HEK293 (cell line): ENCODE data around the gene PLEKHB2.
A peak's percentile ranks its signal among the peaks of the same experiment; 100 is the strongest.

Source experiments
- CTCF ChIA-PET: fragments of 350-600 bp; formaldehyde crosslinking; extraction: SDS; loops from one replicate; lab custom pipeline; 2021; ENCODE audit warnings: antibody characterized with exemption; lab: Yijun Ruan, JAX
- POLR2A ChIA-PET: fragments of 300-600 bp; formaldehyde crosslinking; extraction: SDS; loops from one replicate; lab custom pipeline; 2020; ENCODE audit warnings: antibody characterized with exemption, inconsistent platforms; lab: Yijun Ruan, JAX
- H3K27ac ChIP-seq: fragments of 200-500 bp; sonication (Bioruptor generic); 2 replicates; pipeline ENCODE4 v1.5.1; 2014; ENCODE audit warnings: low read depth, low read length, control low read depth, inconsistent platforms; ENCODE audit errors: extremely low read depth
- H3K36me3 ChIP-seq, 2 experiments: fragments of 200-500 bp in 1 of 2; sonication (Bioruptor generic) in 1 of 2; 1 replicate in 1 of 2; 2 replicates in 1 of 2; pipeline ENCODE4 v1.5.1; 2014 to 2017; ENCODE audit warnings: inconsistent platforms in 2 of 2, low read length in 2 of 2; ENCODE audit not compliant: control insufficient read depth in 2 of 2, insufficient read depth in 1 of 2
- H3K4me1 ChIP-seq: fragments of 200-500 bp; sonication (Bioruptor generic); 2 replicates; pipeline ENCODE4 v1.5.1; 2014; ENCODE audit warnings: mild to moderate bottlenecking, low read length, inconsistent platforms; ENCODE audit not compliant: control insufficient read depth, insufficient read depth
- H3K4me3 ChIP-seq: 2 replicates; pipeline ENCODE4 v1.5.1; 2011; ENCODE audit warnings: low read depth, mild to moderate bottlenecking, control low read depth, low read length, moderate library complexity
- H3K9me3 ChIP-seq: fragments of 200-500 bp; sonication (Bioruptor generic); 2 replicates; pipeline ENCODE4 v1.5.1; 2014; ENCODE audit warnings: low read depth, low read length, inconsistent platforms; ENCODE audit not compliant: control insufficient read depth, insufficient read depth
- GLIS2 ChIP-seq: fragments of 450-650 bp; formaldehyde crosslinking; IDR thresholded peaks from 2 replicates; pipeline ENCODE4 v1.5.1; 2016; ENCODE audit warnings: missing biosample characterization, missing genetic modification characterization
- KLF16 ChIP-seq: fragments of 450-650 bp; formaldehyde crosslinking; IDR thresholded peaks from 2 replicates; pipeline ENCODE4 v1.5.1; 2017; ENCODE audit warnings: missing biosample characterization, missing genetic modification characterization
- SCRT1 ChIP-seq: fragments of 450-650 bp; formaldehyde crosslinking; IDR thresholded peaks from 2 replicates; pipeline ENCODE4 v1.5.1; 2016; ENCODE audit warnings: missing biosample characterization, missing genetic modification characterization, borderline replicate concordance
- SP7 ChIP-seq: fragments of 450-650 bp; formaldehyde crosslinking; IDR thresholded peaks from 2 replicates; pipeline ENCODE4 v1.5.1; 2016; ENCODE audit warnings: missing biosample characterization, missing genetic modification characterization
- ZBTB48 ChIP-seq: fragments of 450-650 bp; formaldehyde crosslinking; IDR thresholded peaks from 2 replicates; pipeline ENCODE4 v1.5.1; 2016; ENCODE audit warnings: missing biosample characterization, missing genetic modification characterization
- ZNF155 ChIP-seq: fragments of 450-650 bp; formaldehyde crosslinking; IDR thresholded peaks from 2 replicates; pipeline ENCODE4 v1.5.1; 2016; ENCODE audit warnings: missing biosample characterization, missing genetic modification characterization
- ZNF16 ChIP-seq: fragments of 450-650 bp; formaldehyde crosslinking; IDR thresholded peaks from 2 replicates; pipeline ENCODE4 v1.5.1; 2016; ENCODE audit warnings: low read depth, missing biosample characterization, missing genetic modification characterization
- ZNF214 ChIP-seq: fragments of 450-650 bp; formaldehyde crosslinking; IDR thresholded peaks from 2 replicates; pipeline ENCODE4 v1.5.1; 2017; ENCODE audit warnings: missing biosample characterization, mild to moderate bottlenecking, missing genetic modification characterization, borderline replicate concordance
- ZNF311 ChIP-seq: fragments of 450-650 bp; formaldehyde crosslinking; IDR thresholded peaks from 2 replicates; pipeline ENCODE4 v1.5.1; 2017; ENCODE audit warnings: missing biosample characterization, missing genetic modification characterization, borderline replicate concordance
- ZNF354C ChIP-seq: fragments of 450-650 bp; formaldehyde crosslinking; IDR thresholded peaks from 2 replicates; pipeline ENCODE4 v1.5.1; 2016; ENCODE audit warnings: missing biosample characterization, missing genetic modification characterization, low read depth, borderline replicate concordance
- ZNF623 ChIP-seq: fragments of 450-650 bp; formaldehyde crosslinking; IDR thresholded peaks from 2 replicates; pipeline ENCODE4 v1.5.1; 2016; ENCODE audit warnings: missing biosample characterization, missing genetic modification characterization
- ZNF792 ChIP-seq: fragments of 450-650 bp; formaldehyde crosslinking; IDR thresholded peaks from 2 replicates; pipeline ENCODE4 v1.5.1; 2016; ENCODE audit warnings: missing biosample characterization, missing genetic modification characterization
- ZSCAN16 ChIP-seq: fragments of 450-650 bp; formaldehyde crosslinking; IDR thresholded peaks from 2 replicates; pipeline ENCODE4 v1.5.1; 2016; ENCODE audit warnings: missing biosample characterization, missing genetic modification characterization
- TF ChIP-seq, protein P1 (sequence below): fragments of 450-650 bp; formaldehyde crosslinking; IDR thresholded peaks from 2 replicates; pipeline ENCODE4 v1.5.1; 2016; ENCODE audit warnings: missing biosample characterization, missing genetic modification characterization
- TF ChIP-seq, protein P2 (sequence below): fragments of 450-650 bp; IDR thresholded peaks from 2 replicates; pipeline ENCODE4 v1.5.1; 2018; ENCODE audit warnings: missing biosample characterization, mild to moderate bottlenecking, missing genetic modification characterization

PLEKHB2 gene

DNA sequence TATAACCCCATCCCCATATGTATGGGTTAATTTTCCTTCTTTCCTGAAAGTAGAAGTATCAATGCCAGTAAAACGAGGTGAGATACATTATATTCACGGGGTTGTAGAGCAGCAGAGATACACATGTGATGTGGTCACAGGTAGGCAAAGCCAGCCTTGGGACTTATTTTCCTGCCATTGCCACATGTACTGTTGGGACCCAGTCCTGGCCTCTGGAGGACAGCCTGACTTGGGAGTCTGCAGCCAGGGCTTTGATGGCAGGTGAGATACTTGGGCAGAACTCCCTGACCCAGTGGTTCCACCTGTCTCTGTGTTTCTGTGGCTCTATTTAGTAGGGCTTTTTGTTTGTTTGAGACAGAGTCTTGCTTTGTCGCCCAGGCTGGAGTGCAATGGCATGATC lies 18.1 kb downstream of the PLEKHB2 start:
- Histone ChIP-seq H3K27ac (no peak overlapping the region), H3K36me3 (peaks cover 7 to 51% of the 10 kb centered on the region in 2 experiments), H3K4me1 (no peaks in the 10 kb centered on the region), H3K9me3 (no peaks in the 10 kb centered on the region), H3K4me3 (no peak overlapping the region)
- ChIA-PET CTCF (no interaction called here), POLR2A (no interaction called here)
- TF ChIP-seq ZNF16, result no peak
- no peak for TF ChIP-seq ZNF792 (tag by site-specific recombination)
- no peak for TF ChIP-seq ZBTB48 (tag by site-specific recombination)
- TF ChIP-seq ZNF354C (tag by site-specific recombination), result no peak
- TF ChIP-seq, protein P1, sequence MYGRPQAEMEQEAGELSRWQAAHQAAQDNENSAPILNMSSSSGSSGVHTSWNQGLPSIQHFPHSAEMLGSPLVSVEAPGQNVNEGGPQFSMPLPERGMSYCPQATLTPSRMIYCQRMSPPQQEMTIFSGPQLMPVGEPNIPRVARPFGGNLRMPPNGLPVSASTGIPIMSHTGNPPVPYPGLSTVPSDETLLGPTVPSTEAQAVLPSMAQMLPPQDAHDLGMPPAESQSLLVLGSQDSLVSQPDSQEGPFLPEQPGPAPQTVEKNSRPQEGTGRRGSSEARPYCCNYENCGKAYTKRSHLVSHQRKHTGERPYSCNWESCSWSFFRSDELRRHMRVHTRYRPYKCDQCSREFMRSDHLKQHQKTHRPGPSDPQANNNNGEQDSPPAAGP (tag by site-specific recombination), result no peak
- TF ChIP-seq ZNF214 (tag by site-specific recombination), result no peak

DNA sequence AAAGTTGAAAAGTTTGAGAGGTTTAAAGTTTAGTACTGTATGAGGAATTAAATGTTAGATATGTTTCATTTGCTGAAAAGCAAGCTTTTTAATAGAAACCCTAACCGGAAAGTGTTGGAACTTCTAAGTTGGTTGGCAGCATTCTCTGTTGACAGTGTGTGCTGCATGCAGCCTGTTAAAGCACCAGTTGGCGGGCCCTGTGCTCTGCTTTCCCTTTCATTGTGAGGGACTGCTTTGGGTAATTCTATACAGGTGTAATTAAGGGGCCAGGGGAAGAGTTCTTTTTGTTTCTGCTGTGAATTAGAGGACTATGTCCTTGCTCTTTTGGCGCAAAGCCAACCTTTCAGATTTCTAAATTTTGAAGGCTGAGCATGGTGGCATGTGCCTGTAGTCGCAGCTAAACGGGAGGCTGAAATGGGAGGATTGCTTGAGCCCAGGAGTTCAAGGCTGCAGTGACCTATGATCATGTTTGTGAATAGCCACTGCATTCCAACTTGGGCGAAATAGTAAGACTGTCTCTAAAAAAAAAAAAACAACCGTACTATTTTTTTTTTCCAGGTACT lies 20.1 kb downstream of the PLEKHB2 start:
- Histone ChIP-seq H3K9me3 (no peaks in the 10 kb centered on the region), H3K36me3 (peaks cover 18 to 70% of the 10 kb centered on the region in 2 experiments), H3K4me3 (no peak overlapping the region), H3K4me1 (no peaks in the 10 kb centered on the region), H3K27ac (no peak overlapping the region)
- TF ChIP-seq, protein P2, sequence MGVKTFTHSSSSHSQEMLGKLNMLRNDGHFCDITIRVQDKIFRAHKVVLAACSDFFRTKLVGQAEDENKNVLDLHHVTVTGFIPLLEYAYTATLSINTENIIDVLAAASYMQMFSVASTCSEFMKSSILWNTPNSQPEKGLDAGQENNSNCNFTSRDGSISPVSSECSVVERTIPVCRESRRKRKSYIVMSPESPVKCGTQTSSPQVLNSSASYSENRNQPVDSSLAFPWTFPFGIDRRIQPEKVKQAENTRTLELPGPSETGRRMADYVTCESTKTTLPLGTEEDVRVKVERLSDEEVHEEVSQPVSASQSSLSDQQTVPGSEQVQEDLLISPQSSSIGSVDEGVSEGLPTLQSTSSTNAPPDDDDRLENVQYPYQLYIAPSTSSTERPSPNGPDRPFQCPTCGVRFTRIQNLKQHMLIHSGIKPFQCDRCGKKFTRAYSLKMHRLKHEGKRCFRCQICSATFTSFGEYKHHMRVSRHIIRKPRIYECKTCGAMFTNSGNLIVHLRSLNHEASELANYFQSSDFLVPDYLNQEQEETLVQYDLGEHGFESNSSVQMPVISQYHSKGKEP (tag by site-specific recombination), result peak; percentile 15; the same call in 1 of the 2 replicates
- TF ChIP-seq SP7 (tag by site-specific recombination), result peak; percentile 54; the same call in 1 of the 2 replicates
- TF ChIP-seq ZNF311 (tag by site-specific recombination), result no peak
- POLR2A ChIA-PET, result no interaction called here
- CTCF ChIA-PET, result no interaction called here

DNA sequence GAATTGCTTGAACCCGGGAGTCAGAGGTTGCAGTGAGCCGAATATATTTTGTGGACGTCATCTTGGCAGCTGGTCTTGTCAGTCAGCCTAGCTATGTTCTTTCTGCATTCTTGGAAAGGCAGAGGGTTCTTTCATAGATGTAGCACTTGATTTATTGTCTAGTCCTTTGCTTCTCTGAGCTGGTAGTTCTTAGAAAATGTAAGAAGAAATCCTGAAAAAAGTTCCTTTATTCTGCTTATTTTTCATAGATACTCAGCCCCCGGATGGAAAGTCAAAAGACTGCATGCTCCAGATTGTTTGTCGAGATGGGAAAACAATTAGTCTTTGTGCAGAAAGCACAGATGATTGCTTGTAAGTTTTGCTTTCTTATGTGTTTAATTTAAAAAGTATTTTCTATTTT lies 21.3 kb downstream of the PLEKHB2 start:
- no peak overlapping the region for H3K4me3 ChIP-seq
- CTCF ChIA-PET, result no interaction called here
- TF ChIP-seq ZNF155 (tag by site-specific recombination) (no peak), ZSCAN16 (tag by site-specific recombination) (no peak), ZNF623 (no peak)
- H3K4me1 ChIP-seq, result no peaks in the 10 kb centered on the region
- no peak overlapping the region for H3K27ac ChIP-seq
- no peaks in the 10 kb centered on the region for H3K9me3 ChIP-seq
- H3K36me3 ChIP-seq, result peaks cover 27 to 79% of the 10 kb centered on the region in 2 experiments
- POLR2A ChIA-PET, result no interaction called here

DNA sequence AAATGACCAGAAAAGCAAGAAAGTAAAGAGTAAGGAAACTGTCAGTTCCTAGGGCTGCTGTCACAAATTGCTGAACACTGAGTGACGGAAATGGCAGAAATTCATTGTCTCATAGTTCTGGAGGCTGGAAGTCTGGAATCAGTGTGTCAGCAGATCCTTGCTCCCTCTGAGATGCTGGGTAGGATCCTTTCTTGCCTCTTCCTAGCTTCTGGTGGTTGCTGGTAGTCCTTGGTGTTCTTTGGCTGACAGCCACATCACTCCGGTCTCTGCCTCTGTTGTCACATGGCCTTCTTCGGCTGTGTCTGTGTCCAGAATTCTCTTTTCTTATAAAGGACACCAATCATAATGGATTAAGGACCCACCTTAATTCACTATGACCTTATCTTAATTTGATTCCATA lies 21.9 kb downstream of the PLEKHB2 start:
- Histone ChIP-seq H3K36me3 (peaks cover 27 to 83% of the 10 kb centered on the region in 2 experiments), H3K27ac (no peak overlapping the region), H3K4me1 (no peaks in the 10 kb centered on the region), H3K4me3 (no peak overlapping the region), H3K9me3 (no peaks in the 10 kb centered on the region)
- no peak for TF ChIP-seq KLF16
- no peak for TF ChIP-seq SCRT1 (tag by site-specific recombination)
- TF ChIP-seq GLIS2, result no peak
- CTCF ChIA-PET, result no interaction called here
- POLR2A ChIA-PET, result no interaction called here
